Measurements from ENCODE around the gene TMEM116. TPM values are rescaled to one million over a fixed set of nuclear protein-coding genes. Genes with fewer than 3 reads are reported as not detected.

TMEM116 gene
- total RNA-seq, 1 experiment from 2014 or later: 10.0 TPM

GRCh38 chr12:111926631-111927030, 86.3 kb downstream of the TMEM116 start:
- Histone ChIP-seq H3K4me3 (no peak overlapping the region), H3K27me3 (no peaks in the 10 kb centered on the region), H3K9me3 (replicated peaks) (no peaks in the 10 kb centered on the region), H3K36me3 (no peaks in the 10 kb centered on the region), H3K4me1 (no peaks in the 10 kb centered on the region), H3K27ac (no peak overlapping the region)
- no peak for DNase-seq

GRCh38 chr12:111925171-111925570, 87.8 kb downstream of the TMEM116 start:
- Histone ChIP-seq H3K27me3 (no peaks in the 10 kb centered on the region), H3K9me3 (replicated peaks) (no peaks in the 10 kb centered on the region), H3K36me3 (no peaks in the 10 kb centered on the region), H3K4me3 (no peak overlapping the region), H3K27ac (no peak overlapping the region), H3K4me1 (no peaks in the 10 kb centered on the region)
- no peak for DNase-seq

GRCh38 chr12:111907740-111908139, 105.2 kb downstream of the TMEM116 start:
- H3K4me1 ChIP-seq: no peaks in the 10 kb centered on the region
- H3K36me3 ChIP-seq: no peaks in the 10 kb centered on the region
- no peaks in the 10 kb centered on the region for H3K27me3 ChIP-seq
- no peaks in the 10 kb centered on the region; the same call in 1 of the 2 replicates for H3K9me3 ChIP-seq (replicated peaks)
- no peak for DNase-seq
- no peak overlapping the region for H3K27ac ChIP-seq
- no peak overlapping the region for H3K4me3 ChIP-seq

GRCh38 chr12:111905502-111905901, 107.5 kb downstream of the TMEM116 start:
- no peaks in the 10 kb centered on the region for H3K27me3 ChIP-seq
- no peaks in the 10 kb centered on the region; the same call in 1 of the 2 replicates for H3K9me3 ChIP-seq (replicated peaks)
- H3K27ac ChIP-seq: no peak overlapping the region
- no peak for DNase-seq
- H3K36me3 ChIP-seq: 0 out of 2 replicates have a peak, but pooled peaks cover 3% of the 10 kb centered on the region
- no peak overlapping the region for H3K4me3 ChIP-seq
- H3K4me1 ChIP-seq: no peaks in the 10 kb centered on the region

- Histone ChIP-seq H3K4me3 (no peak overlapping the region), H3K27me3 (no peaks in the 10 kb centered on the region), H3K4me1 (no peaks in the 10 kb centered on the region), H3K36me3 (peaks cover 3% of the 10 kb centered on the region; the same call in 1 of the 2 replicates), H3K9me3 (replicated peaks) (no peaks in the 10 kb centered on the region; the same call in 1 of the 2 replicates), H3K27ac (no peak overlapping the region)
- DNase-seq: no peak
Measured at GRCh38 chr12:111904446-111904975, 108.5 kb downstream of the TMEM116 start.

- Histone ChIP-seq H3K27ac (no peak overlapping the region), H3K4me3 (no peak overlapping the region)
Measured at GRCh38 chr12:111901182-111901581, 111.8 kb downstream of the TMEM116 start.

GRCh38 chr12:111894556-111894955, 118.4 kb downstream of the TMEM116 start:
- Histone ChIP-seq H3K4me3 (no peak overlapping the region), H3K36me3 (peaks cover 42% of the 10 kb centered on the region), H3K9me3 (replicated peaks) (no peaks in the 10 kb centered on the region), H3K27me3 (no peaks in the 10 kb centered on the region), H3K4me1 (no peaks in the 10 kb centered on the region), H3K27ac (no peak overlapping the region)
- no peak for DNase-seq

More at GRCh38 chr12:111901182-111901581, 111.8 kb downstream of the TMEM116 start:
- Histone ChIP-seq H3K27me3 (no peaks in the 10 kb centered on the region), H3K4me1 (no peaks in the 10 kb centered on the region), H3K36me3 (peaks cover 14% of the 10 kb centered on the region), H3K9me3 (replicated peaks) (no peaks in the 10 kb centered on the region)
- DNase-seq: no peak

- Histone ChIP-seq H3K27ac (no peak overlapping the region), H3K4me3 (no peak overlapping the region), H3K36me3 (peaks cover 48% of the 10 kb centered on the region), H3K27me3 (no peaks in the 10 kb centered on the region), H3K9me3 (replicated peaks) (no peaks in the 10 kb centered on the region), H3K4me1 (no peaks in the 10 kb centered on the region)
- DNase-seq: no peak
Measured at GRCh38 chr12:111893287-111893686, 119.7 kb downstream of the TMEM116 start.

- Histone ChIP-seq H3K9me3 (replicated peaks) (no peaks in the 10 kb centered on the region), H3K27ac (no peak overlapping the region), H3K4me1 (no peaks in the 10 kb centered on the region), H3K36me3 (peaks cover 61% of the 10 kb centered on the region), H3K4me3 (no peak overlapping the region), H3K27me3 (no peaks in the 10 kb centered on the region)
- no peak for DNase-seq
Measured at GRCh38 chr12:111887926-111888745, 124.8 kb downstream of the TMEM116 start.

- DNase-seq: no peak
- Histone ChIP-seq H3K27ac (no peak overlapping the region), H3K36me3 (peaks cover 67% of the 10 kb centered on the region)
Measured at GRCh38 chr12:111886662-111887545, 126.1 kb downstream of the TMEM116 start.

GRCh38 chr12:111881716-111882115, 131.2 kb downstream of the TMEM116 start:
- Histone ChIP-seq H3K9me3 (replicated peaks) (no peaks in the 10 kb centered on the region), H3K4me3 (no peak overlapping the region), H3K27ac (no peak overlapping the region), H3K27me3 (no peaks in the 10 kb centered on the region), H3K4me1 (no peaks in the 10 kb centered on the region), H3K36me3 (peaks cover 87% of the 10 kb centered on the region)
- DNase-seq: no peak

More at GRCh38 chr12:111886662-111887545, 126.1 kb downstream of the TMEM116 start:
- Histone ChIP-seq H3K4me3 (no peak overlapping the region), H3K9me3 (replicated peaks) (no peaks in the 10 kb centered on the region), H3K4me1 (no peaks in the 10 kb centered on the region), H3K27me3 (no peaks in the 10 kb centered on the region)

Other genes starting within 250 kb of the TMEM116 start
- gene ALDH2, start 246.2 kb downstream of the TMEM116 start, total RNA-seq (2014; rRNA removed; shearing (Covaris generic)): 0.79 and 2.0 TPM in 2 replicates
- 43.3 and 50.3 TPM in 2 replicates for gene MAPKAPK5, start 170.9 kb downstream of the TMEM116 start, total RNA-seq (2014; rRNA removed; shearing (Covaris generic))
- 35.9 and 38.5 TPM in 2 replicates for gene ERP29, start 261 bp upstream of the TMEM116 start, total RNA-seq (2014; rRNA removed; shearing (Covaris generic))
- gene NAA25, start 95.6 kb upstream of the TMEM116 start, total RNA-seq (2014; rRNA removed; shearing (Covaris generic)): 25.7 and 31.1 TPM in 2 replicates
- 23.0 and 23.5 TPM in 2 replicates for gene TRAFD1, start 112.4 kb upstream of the TMEM116 start, total RNA-seq (2014; rRNA removed; shearing (Covaris generic))

Measured in SJCRH30 (cell line).